Sigmoid colon (tissue), 3 donors: ENCODE data around the gene EIPR1.

Source experiments
- CTCF ChIP-seq, 4 experiments: fragments of 450-650 bp in 3 of 4; fragments of 200-600 bp in 1 of 4; IDR thresholded peaks; one replicate each; pipeline ENCODE4 v1.5.1; 2016 to 2019; ENCODE audit warnings: antibody characterized with exemption in 4 of 4, mild to moderate bottlenecking in 3 of 4, moderate library complexity in 2 of 4
- POLR2A ChIP-seq, 2 donors: fragments of 450-650 bp; IDR thresholded peaks; one replicate each; pipeline ENCODE4 v1.6.1; 2016; ENCODE audit warnings: antibody characterized with exemption in 2 of 2, mild to moderate bottlenecking in 2 of 2, moderate library complexity in 2 of 2

GRCh38 chr2:3219536-3219935 is 158.1 kb downstream of the EIPR1 start:
- TF ChIP-seq CTCF (IDR thresholded peaks at IDR 0.05) (no peak), POLR2A (IDR thresholded peaks at IDR 0.05) (no peak)
